Hepatocyte (in vitro differentiated cells): ENCODE results near the gene ZIC5.

ENCODE experiments used
- EZH2 ChIP-seq: fragments of 200-600 bp; sonication (generic); IDR thresholded peaks from 2 replicates; pipeline ENCODE4 v1.6.1; 2016; ENCODE audit warnings: antibody characterized with exemption, mild to moderate bottlenecking, borderline replicate concordance
- TF ChIP-seq, protein P1 (sequence below): fragments of 200-600 bp; sonication (generic); IDR thresholded peaks from 2 replicates; pipeline ENCODE4 v1.5.1; 2016; ENCODE audit warnings: antibody characterized with exemption, mild to moderate bottlenecking; ENCODE audit not compliant: poor library complexity

DNA sequence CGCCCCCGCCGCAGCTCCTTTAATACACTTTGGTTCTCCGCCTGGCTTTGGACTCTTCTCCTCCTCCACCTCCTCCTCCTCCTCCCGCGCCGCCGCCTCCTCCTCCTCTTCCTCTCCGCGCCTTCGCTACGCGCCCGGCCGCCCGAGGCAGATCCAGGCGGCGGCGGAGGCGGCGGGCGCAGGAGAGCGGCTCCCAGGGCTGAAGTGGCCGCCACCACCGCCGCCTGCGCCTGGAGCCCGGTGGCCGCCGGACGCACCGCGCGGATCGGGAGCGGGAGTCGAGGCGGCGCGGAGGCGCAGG is 10.1 kb upstream of the ZIC5 start, which contains the start of gene ZIC2:
- TF ChIP-seq, protein P1, sequence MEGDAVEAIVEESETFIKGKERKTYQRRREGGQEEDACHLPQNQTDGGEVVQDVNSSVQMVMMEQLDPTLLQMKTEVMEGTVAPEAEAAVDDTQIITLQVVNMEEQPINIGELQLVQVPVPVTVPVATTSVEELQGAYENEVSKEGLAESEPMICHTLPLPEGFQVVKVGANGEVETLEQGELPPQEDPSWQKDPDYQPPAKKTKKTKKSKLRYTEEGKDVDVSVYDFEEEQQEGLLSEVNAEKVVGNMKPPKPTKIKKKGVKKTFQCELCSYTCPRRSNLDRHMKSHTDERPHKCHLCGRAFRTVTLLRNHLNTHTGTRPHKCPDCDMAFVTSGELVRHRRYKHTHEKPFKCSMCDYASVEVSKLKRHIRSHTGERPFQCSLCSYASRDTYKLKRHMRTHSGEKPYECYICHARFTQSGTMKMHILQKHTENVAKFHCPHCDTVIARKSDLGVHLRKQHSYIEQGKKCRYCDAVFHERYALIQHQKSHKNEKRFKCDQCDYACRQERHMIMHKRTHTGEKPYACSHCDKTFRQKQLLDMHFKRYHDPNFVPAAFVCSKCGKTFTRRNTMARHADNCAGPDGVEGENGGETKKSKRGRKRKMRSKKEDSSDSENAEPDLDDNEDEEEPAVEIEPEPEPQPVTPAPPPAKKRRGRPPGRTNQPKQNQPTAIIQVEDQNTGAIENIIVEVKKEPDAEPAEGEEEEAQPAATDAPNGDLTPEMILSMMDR = no peak
- no peak for TF ChIP-seq EZH2
